B cell (primary cell): ENCODE results near the gene CHTF8. TPM values are rescaled to one million over a fixed set of nuclear protein-coding genes. Genes with fewer than 3 reads are reported as not detected.

ENCODE experiments used
- ATAC-seq: fragments of 200-7000 bp; cut with Tn5 transposase; one replicate; pipeline ENCODE4 v1.10.0; 2021; ENCODE audit warnings: low read depth, mild to moderate bottlenecking, moderate number of reproducible peaks, moderate library complexity
- CTCF ChIA-PET: fragments of 350-600 bp; sonication (Branson Sonifier 250); formaldehyde crosslinking; loops from one replicate; lab custom pipeline; 2021; ENCODE audit warnings: antibody characterized with exemption, inconsistent platforms; lab: Charles Lee
- POLR2A ChIA-PET: fragments of 350-600 bp; sonication (Branson Sonifier 250); formaldehyde crosslinking; loops from one replicate; lab custom pipeline; 2021; ENCODE audit warnings: antibody characterized with exemption; lab: Charles Lee
- DNase-seq: peaks from one replicate; pipeline ENCODE4 v3.0.0; 2013
- H2AFZ ChIP-seq: 2 replicates; pipeline ENCODE4 v1.6.1; 2012; ENCODE audit warnings: mild to moderate bottlenecking, low read depth, low read length; ENCODE audit not compliant: insufficient read depth, poor library complexity, severe bottlenecking
- H3K27ac ChIP-seq, 2 donors: 1 replicate in 1 of 2; 2 replicates in 1 of 2; pipeline ENCODE4 v1.5.1; 2012 to 2013; ENCODE audit warnings: low read length in 2 of 2, mild to moderate bottlenecking in 2 of 2, moderate library complexity in 1 of 2
- H3K27me3 ChIP-seq, 4 experiments: fragments of 200-600 bp in 1 of 4; sonication (generic) in 1 of 4; replicated peaks in 1 of 4; 1 replicate in 2 of 4; 2 replicates in 2 of 4; pipeline versions ENCODE4 v1.6.1 to v1.7.0; 2013 to 2016; ENCODE audit warnings: low read length in 3 of 4, mild to moderate bottlenecking in 2 of 4, mixed read lengths in 1 of 4, moderate library complexity in 1 of 4; ENCODE audit not compliant: insufficient read depth in 4 of 4, control insufficient read depth in 3 of 4; ENCODE audit errors: control extremely low read depth in 1 of 4
- H3K36me3 ChIP-seq, 2 experiments: replicated peaks in 1 of 2; 1 replicate in 1 of 2; 2 replicates in 1 of 2; pipeline versions ENCODE4 v1.6.1 to v1.7.1; 2013; ENCODE audit warnings: low read length in 1 of 2; ENCODE audit not compliant: insufficient read depth in 2 of 2, control insufficient read depth in 1 of 2; ENCODE audit errors: control extremely low read depth in 1 of 2, extremely low read depth in 1 of 2
- H3K4me1 ChIP-seq, 2 donors: fragments of 200-600 bp in 1 of 2; sonication (generic) in 1 of 2; 1 replicate in 1 of 2; 2 replicates in 1 of 2; pipeline versions ENCODE4 v1.5.1 to v1.6.1; 2013 to 2017; ENCODE audit warnings: low read length in 2 of 2; ENCODE audit not compliant: control insufficient read depth in 2 of 2, insufficient read depth in 2 of 2
- H3K4me2 ChIP-seq: replicated peaks from 2 replicates; pipeline ENCODE3; 2012; ENCODE audit warnings: mild to moderate bottlenecking, low read depth, low read length; ENCODE audit not compliant: poor library complexity, severe bottlenecking
- H3K4me3 ChIP-seq, 5 experiments: fragments of 200-600 bp in 1 of 5; sonication (generic) in 1 of 5; 1 replicate in 3 of 5; 2 replicates in 2 of 5; pipeline versions ENCODE4 v1.5.1 to v1.7.0; 2011 to 2016; ENCODE audit warnings: low read length in 4 of 5, mild to moderate bottlenecking in 4 of 5, low read depth in 2 of 5, control low read depth in 1 of 5, moderate library complexity in 1 of 5; ENCODE audit not compliant: insufficient read depth in 1 of 5; ENCODE audit errors: control extremely low read depth in 1 of 5, extremely low read depth in 1 of 5
- H3K79me2 ChIP-seq: fragments of 200-600 bp; sonication (generic); one replicate; pipeline ENCODE4 v1.6.0; 2016; ENCODE audit warnings: low read length; ENCODE audit not compliant: control insufficient read depth, insufficient read depth
- H3K9ac ChIP-seq: fragments of 200-600 bp; sonication (generic); 2 replicates; pipeline ENCODE4 v1.6.1; 2017; ENCODE audit warnings: mild to moderate bottlenecking, low read length, moderate library complexity
- H3K9me3 ChIP-seq, 3 donors: one replicate each; pipeline versions ENCODE4 v1.6.1 to v1.7.1; 2013; ENCODE audit warnings: low read length in 2 of 3; ENCODE audit not compliant: control insufficient read depth in 2 of 3, insufficient read depth in 1 of 3; ENCODE audit errors: control extremely low read depth in 1 of 3
- H4K20me1 ChIP-seq: 2 replicates; pipeline ENCODE4 v1.6.0; 2012; ENCODE audit warnings: mild to moderate bottlenecking, low read length; ENCODE audit not compliant: insufficient read depth, control insufficient read depth, poor library complexity, severe bottlenecking
- H3K27ac Mint-ChIP-seq: one replicate; pipeline ENCODE4 v1.8.0; 2021; ENCODE audit warnings: mixed read lengths
- H3K27me3 Mint-ChIP-seq: one replicate; pipeline ENCODE4 v1.8.0; 2021; ENCODE audit warnings: mixed read lengths
- H3K4me1 Mint-ChIP-seq: one replicate; pipeline ENCODE4 v1.8.0; 2021; ENCODE audit warnings: mixed read lengths
- H3K4me3 Mint-ChIP-seq: one replicate; pipeline ENCODE4 v1.8.0; 2021; ENCODE audit warnings: mixed read lengths
- H3K9me3 Mint-ChIP-seq: one replicate; pipeline ENCODE4 v1.8.0; 2022; ENCODE audit warnings: mixed read lengths; ENCODE audit not compliant: insufficient read depth
- CTCF ChIP-seq: fragments of 200-600 bp; IDR thresholded peaks from one replicate; pipeline ENCODE4 v1.8.0; 2022; ENCODE audit warnings: antibody characterized with exemption, mild to moderate bottlenecking
- EZH2 ChIP-seq: IDR thresholded peaks from 2 replicates; pipeline ENCODE4 v1.6.1; 2012; ENCODE audit warnings: borderline replicate concordance, low read depth, mild to moderate bottlenecking, moderate library complexity, low read length; ENCODE audit not compliant: insufficient read depth, poor library complexity, severe bottlenecking
- WGBS: methylation state at CpG from one replicate; pipeline ENCODE4 v1.1.5; 2013; ENCODE audit warnings: missing lambda C conversion rate; ENCODE audit not compliant: insufficient coverage; 5-methylcytosine and 5-hydroxymethylcytosine counted together
- intact Hi-C: fragments of 100-400 bp; cut with micrococcal nuclease; formaldehyde crosslinking; loops from one replicate; pipeline ENCODE4 v1.10.0; 2022
- polyA plus RNA-seq: library from polyadenylated mRNA; depleted of rRNA; stranded (reverse); fragments of >200 nt; gene quantifications from 2 replicates; pipeline ENCODE4 v1.2.3, GENCODE V29; 2012
- total RNA-seq, 2 donors: library from RNA; stranded (reverse); fragments of 120-200 nt in 1 of 2; gene quantifications; 1 replicate in 1 of 2; 2 replicates in 1 of 2; pipeline versions ENCODE4 v1.2.3 to v1.2.4, GENCODE V29; 2013 to 2022

Gene CHTF8
- total and polyA plus RNA-seq, 2 donors (not counting 1 experiment from before 2014, with no cell fraction given) = 65.0 to 112 TPM

- no peak overlapping the region for H3K4me2 ChIP-seq
- 6% methylated on average over 2 of the region's 3 CpGs for WGBS
- Mint-ChIP-seq H3K4me3 (no peak overlapping the region), H3K27me3 (no peaks in the 10 kb centered on the region), H3K9me3 (no peaks in the 10 kb centered on the region), H3K27ac (no peak overlapping the region), H3K4me1 (no peaks in the 10 kb centered on the region)
- H3K9me3 ChIP-seq = no peaks in the 10 kb centered on the region
- H3K4me3 ChIP-seq = no peak overlapping the region
- H3K9ac ChIP-seq = no peak overlapping the region
- H3K79me2 ChIP-seq = no peaks in the 10 kb centered on the region
- intact Hi-C loops = no loop called here
- no peaks in the 10 kb centered on the region for H3K4me1 ChIP-seq
- no peak overlapping the region for H3K27ac ChIP-seq
- POLR2A ChIA-PET = no interaction called here
- CTCF ChIA-PET = no interaction called here
- H3K36me3 ChIP-seq = peaks cover 2 to 18% of the 10 kb centered on the region in 2 experiments
- no peaks in the 10 kb centered on the region for H4K20me1 ChIP-seq
- no peak for TF ChIP-seq EZH2
- TF ChIP-seq CTCF = no peak
- no peak overlapping the region for H2AFZ ChIP-seq
- ATAC-seq (no peak), DNase-seq (no peak)
- no peaks in the 10 kb centered on the region for H3K27me3 ChIP-seq
Observed at GRCh38 chr16:69087161-69087581, 45.2 kb downstream of the CHTF8 start.

GRCh38 chr16:69085032-69085695 is 47.2 kb downstream of the CHTF8 start:
- ChIA-PET CTCF (no interaction called here), POLR2A (no interaction called here)
- H3K27me3 ChIP-seq = no peaks in the 10 kb centered on the region
- peaks cover 2 to 18% of the 10 kb centered on the region in 2 experiments for H3K36me3 ChIP-seq
- WGBS = 92% methylated on average over 3 of the region's 5 CpGs
- H3K9me3 ChIP-seq = no peaks in the 10 kb centered on the region
- no peak overlapping the region for H2AFZ ChIP-seq
- no peak overlapping the region for H3K4me2 ChIP-seq
- no peak overlapping the region for H3K4me3 ChIP-seq
- H3K27me3 Mint-ChIP-seq = no peaks in the 10 kb centered on the region
- intact Hi-C loops = no loop called here
- no peak overlapping the region for H3K27ac ChIP-seq
- TF ChIP-seq CTCF (no peak), EZH2 (no peak)
- no peaks in the 10 kb centered on the region for H3K9me3 Mint-ChIP-seq
- H3K9ac ChIP-seq = no peak overlapping the region
- no peak overlapping the region for H3K4me3 Mint-ChIP-seq
- DNase-seq (no peak), ATAC-seq (no peak)
- no peaks in the 10 kb centered on the region for H3K4me1 ChIP-seq
- H3K79me2 ChIP-seq = no peaks in the 10 kb centered on the region
- H4K20me1 ChIP-seq = no peaks in the 10 kb centered on the region
- no peak overlapping the region for H3K27ac Mint-ChIP-seq
- H3K4me1 Mint-ChIP-seq = no peaks in the 10 kb centered on the region
